ELR (cell line): ENCODE results near the gene TREML2.

Experiments used
- DNase-seq: peaks from one replicate; pipeline ENCODE4 v3.0.0-alpha.2; 2015; ENCODE audit warnings: low read depth

The TREML2 gene

GRCh38 chr6:41147917-41148316 is 53.0 kb downstream of the TREML2 start:
- no peak for DNase-seq
